ENCODE data around the gene MTHFD1L. TPM values are rescaled to one million over a fixed set of nuclear protein-coding genes. Genes with fewer than 3 reads are reported as not detected.
A peak's percentile ranks its signal among the peaks of the same experiment; 100 is the strongest.

The MTHFD1L gene
- total RNA-seq, 1 donor from 2014 or later = 107 TPM

DNA sequence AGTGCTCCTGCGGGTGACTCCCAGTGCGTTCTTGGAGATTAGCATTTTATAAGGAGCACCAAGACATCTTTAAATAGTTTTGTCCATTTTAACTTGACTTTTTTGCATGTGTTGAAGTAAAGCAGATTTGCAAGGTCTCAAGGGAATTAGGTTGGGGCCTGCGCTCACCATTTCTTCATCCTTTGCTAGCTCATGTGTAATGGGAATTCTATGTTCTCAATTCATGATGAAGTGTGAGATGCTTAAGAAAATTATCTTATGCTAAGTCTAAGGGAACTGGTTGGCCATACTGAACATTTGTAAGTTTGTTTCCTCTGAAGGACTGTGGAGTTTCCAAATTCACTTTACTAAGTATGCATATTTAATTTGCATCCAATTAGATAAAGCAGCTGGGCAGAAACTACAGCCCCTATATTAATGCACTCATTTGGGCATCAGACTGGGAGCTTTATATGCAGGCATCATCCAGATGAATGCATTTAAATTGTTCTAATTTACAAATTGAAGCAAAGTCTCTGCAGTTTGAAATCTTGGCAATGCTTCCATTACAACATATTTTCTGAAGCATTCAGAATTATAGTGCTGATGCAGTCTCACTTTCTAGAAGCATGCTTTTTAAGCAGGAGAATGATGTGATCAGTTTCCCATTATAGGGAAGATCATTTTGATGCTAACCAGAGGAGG lies 266.0 kb downstream of the MTHFD1L start:
- H4K20me1 ChIP-seq (ENCODE audit: insufficient read depth, low read length) = no peaks in the 10 kb centered on the region
- TF ChIP-seq, protein P1, sequence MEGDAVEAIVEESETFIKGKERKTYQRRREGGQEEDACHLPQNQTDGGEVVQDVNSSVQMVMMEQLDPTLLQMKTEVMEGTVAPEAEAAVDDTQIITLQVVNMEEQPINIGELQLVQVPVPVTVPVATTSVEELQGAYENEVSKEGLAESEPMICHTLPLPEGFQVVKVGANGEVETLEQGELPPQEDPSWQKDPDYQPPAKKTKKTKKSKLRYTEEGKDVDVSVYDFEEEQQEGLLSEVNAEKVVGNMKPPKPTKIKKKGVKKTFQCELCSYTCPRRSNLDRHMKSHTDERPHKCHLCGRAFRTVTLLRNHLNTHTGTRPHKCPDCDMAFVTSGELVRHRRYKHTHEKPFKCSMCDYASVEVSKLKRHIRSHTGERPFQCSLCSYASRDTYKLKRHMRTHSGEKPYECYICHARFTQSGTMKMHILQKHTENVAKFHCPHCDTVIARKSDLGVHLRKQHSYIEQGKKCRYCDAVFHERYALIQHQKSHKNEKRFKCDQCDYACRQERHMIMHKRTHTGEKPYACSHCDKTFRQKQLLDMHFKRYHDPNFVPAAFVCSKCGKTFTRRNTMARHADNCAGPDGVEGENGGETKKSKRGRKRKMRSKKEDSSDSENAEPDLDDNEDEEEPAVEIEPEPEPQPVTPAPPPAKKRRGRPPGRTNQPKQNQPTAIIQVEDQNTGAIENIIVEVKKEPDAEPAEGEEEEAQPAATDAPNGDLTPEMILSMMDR (IDR thresholded peaks at IDR 0.05; ENCODE audit: insufficient read depth, low read depth, low read length) = no peak
- no peak for TF ChIP-seq EZH2 (IDR thresholded peaks at IDR 0.05; ENCODE audit: insufficient read depth, low read length)
- Mint-ChIP-seq H3K27ac (ENCODE audit: unreplicated experiment) (no peak overlapping the region), H3K9me3 (ENCODE audit: unreplicated experiment) (peaks cover 8% of the 10 kb centered on the region), H3K4me1 (ENCODE audit: low read depth, unreplicated experiment) (no peaks in the 10 kb centered on the region), H3K27me3 (ENCODE audit: low read depth, unreplicated experiment) (peaks cover 4% of the 10 kb centered on the region), H3K36me3 (ENCODE audit: low read depth, unreplicated experiment) (peaks cover 6% of the 10 kb centered on the region), H3K4me3 (ENCODE audit: unreplicated experiment) (no peak overlapping the region)
- no peaks in the 10 kb centered on the region for H3K36me3 ChIP-seq (ENCODE audit: insufficient read depth, low read length)
- H3K79me2 ChIP-seq (ENCODE audit: insufficient read depth, low read length) = no peaks in the 10 kb centered on the region
- no peak for FAIRE-seq
- no peaks in the 10 kb centered on the region for H3K9me3 ChIP-seq (ENCODE audit: insufficient read depth, low read depth, low read length)
- peaks cover 5% of the 10 kb centered on the region for H3K4me1 ChIP-seq (ENCODE audit: insufficient read depth, low read length)
- no peak overlapping the region for H2AFZ ChIP-seq (ENCODE audit: low read depth, low read length)
- H3K27ac ChIP-seq (ENCODE audit: low read depth, low read length) = no peak overlapping the region
- no peak overlapping the region for H3K9ac ChIP-seq (ENCODE audit: low read length)
- no peak for DNase-seq (ENCODE audit: low read depth)
- no peaks in the 10 kb centered on the region for H3K27me3 ChIP-seq (ENCODE audit: insufficient read depth, low read length)
- H3K4me2 ChIP-seq (ENCODE audit: low read length) = no peak overlapping the region
- H3K4me3 ChIP-seq (ENCODE audit: insufficient read depth, low read depth, low read length) = no peak overlapping the region

DNA sequence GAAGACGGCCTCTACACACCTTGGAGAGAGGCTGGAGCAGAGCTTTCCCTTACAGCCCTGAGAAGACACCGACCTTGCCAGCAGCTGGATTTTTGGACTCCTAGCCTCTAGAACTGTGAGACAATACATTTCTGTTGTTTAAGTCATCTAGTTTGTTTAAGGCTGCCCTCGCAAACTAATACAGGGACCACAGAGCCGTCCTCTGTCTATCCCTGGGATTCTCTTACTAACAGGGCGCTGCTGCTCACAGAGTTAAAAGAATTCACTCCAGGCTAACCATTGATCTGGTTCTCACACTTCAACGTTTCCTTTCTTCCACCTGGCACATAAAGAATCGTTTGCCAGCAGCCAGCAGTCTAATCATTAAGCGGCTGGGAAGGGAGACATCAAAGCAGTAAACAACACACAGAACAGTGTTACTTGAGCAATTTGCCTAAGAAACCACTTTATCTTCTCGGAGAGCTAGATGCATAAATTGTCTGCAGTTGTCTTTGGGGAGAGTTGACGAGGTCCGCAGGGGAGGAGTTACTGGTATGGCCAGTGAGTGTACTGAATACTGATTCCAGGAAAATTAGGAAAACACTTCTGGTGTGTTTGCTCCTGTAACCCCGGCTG lies 270.7 kb downstream of the MTHFD1L start:
- H3K79me2 ChIP-seq (ENCODE audit: insufficient read depth, low read length) = no peaks in the 10 kb centered on the region
- peaks cover 9% of the 10 kb centered on the region for H3K4me1 ChIP-seq (ENCODE audit: insufficient read depth, low read length)
- H3K4me3 ChIP-seq (ENCODE audit: insufficient read depth, low read depth, low read length) = peak overlapping the region; percentile 27
- H3K27ac ChIP-seq (ENCODE audit: low read depth, low read length) = no peak overlapping the region
- Mint-ChIP-seq H3K27me3 (ENCODE audit: low read depth, unreplicated experiment) (peaks cover 2% of the 10 kb centered on the region), H3K9me3 (ENCODE audit: unreplicated experiment) (peaks cover 5% of the 10 kb centered on the region), H3K36me3 (ENCODE audit: low read depth, unreplicated experiment) (peaks cover 2% of the 10 kb centered on the region), H3K4me1 (ENCODE audit: low read depth, unreplicated experiment) (peaks cover under 1% of the 10 kb centered on the region), H3K4me3 (ENCODE audit: unreplicated experiment) (no peak overlapping the region), H3K27ac (ENCODE audit: unreplicated experiment) (no peak overlapping the region)
- H3K9ac ChIP-seq (ENCODE audit: low read length) = peak overlapping the region; percentile 64
- no peaks in the 10 kb centered on the region for H4K20me1 ChIP-seq (ENCODE audit: insufficient read depth, low read length)
- no peaks in the 10 kb centered on the region for H3K9me3 ChIP-seq (ENCODE audit: insufficient read depth, low read depth, low read length)
- FAIRE-seq (no peak), DNase-seq (ENCODE audit: low read depth) (peak; percentile 35)
- TF ChIP-seq EZH2 (IDR thresholded peaks at IDR 0.05; ENCODE audit: insufficient read depth, low read length) = no peak
- TF ChIP-seq, protein P1 (IDR thresholded peaks at IDR 0.05; ENCODE audit: insufficient read depth, low read depth, low read length) = no peak
- H2AFZ ChIP-seq (ENCODE audit: low read depth, low read length) = peak overlapping the region; percentile 53
- H3K27me3 ChIP-seq (ENCODE audit: insufficient read depth, low read length) = no peaks in the 10 kb centered on the region
- H3K4me2 ChIP-seq (ENCODE audit: low read length) = peak overlapping the region; percentile 83
- no peaks in the 10 kb centered on the region for H3K36me3 ChIP-seq (ENCODE audit: insufficient read depth, low read length)

GRCh38 chr6:151137542-151137941 lies 272.0 kb downstream of the MTHFD1L start:
- no peak overlapping the region for H3K4me3 Mint-ChIP-seq (ENCODE audit: unreplicated experiment)
- no peak overlapping the region for H3K27ac ChIP-seq (ENCODE audit: low read depth, low read length)
- no peak overlapping the region for H3K9ac ChIP-seq (ENCODE audit: low read length)
- peaks cover 7% of the 10 kb centered on the region for H3K4me1 Mint-ChIP-seq (ENCODE audit: low read depth, unreplicated experiment)
- H3K4me3 ChIP-seq (ENCODE audit: insufficient read depth, low read depth, low read length) = no peak overlapping the region
- H3K79me2 ChIP-seq (ENCODE audit: insufficient read depth, low read length) = no peaks in the 10 kb centered on the region
- DNase-seq (ENCODE audit: low read depth) = peak; percentile 23
- H3K9me3 ChIP-seq (ENCODE audit: insufficient read depth, low read depth, low read length) = no peaks in the 10 kb centered on the region
- FAIRE-seq = no peak
- peaks cover 2% of the 10 kb centered on the region for H3K27me3 Mint-ChIP-seq (ENCODE audit: low read depth, unreplicated experiment)
- H3K9me3 Mint-ChIP-seq (ENCODE audit: unreplicated experiment) = peaks cover 5% of the 10 kb centered on the region
- no peak overlapping the region for H2AFZ ChIP-seq (ENCODE audit: low read depth, low read length)
- H4K20me1 ChIP-seq (ENCODE audit: insufficient read depth, low read length) = no peaks in the 10 kb centered on the region
- H3K36me3 Mint-ChIP-seq (ENCODE audit: low read depth, unreplicated experiment) = peaks cover 2% of the 10 kb centered on the region
- no peaks in the 10 kb centered on the region for H3K36me3 ChIP-seq (ENCODE audit: insufficient read depth, low read length)
- TF ChIP-seq, protein P1 (IDR thresholded peaks at IDR 0.05; ENCODE audit: insufficient read depth, low read depth, low read length) = no peak
- TF ChIP-seq EZH2 (IDR thresholded peaks at IDR 0.05; ENCODE audit: insufficient read depth, low read length) = no peak
- H3K4me1 ChIP-seq (ENCODE audit: insufficient read depth, low read length) = peaks cover 15% of the 10 kb centered on the region
- no peaks in the 10 kb centered on the region for H3K27me3 ChIP-seq (ENCODE audit: insufficient read depth, low read length)
- no peak overlapping the region for H3K27ac Mint-ChIP-seq (ENCODE audit: unreplicated experiment)
- H3K4me2 ChIP-seq (ENCODE audit: low read length) = no peak overlapping the region

All from astrocyte (in vitro differentiated cells and primary cell).